SW 1271 (cell line): ENCODE measurements around the gene CD40LG.
A peak's percentile ranks its signal among the peaks of the same experiment; 100 is the strongest.

Source experiments
- DNase-seq, 2 experiments: peaks; one replicate each; lab custom pipeline; 2025; lab: John Stamatoyannopoulos, UW

CD40LG gene

GRCh38 chrX:136697156-136697555 is 49.2 kb downstream of the CD40LG start:
- no peak for DNase-seq

GRCh38 chrX:136708348-136708747 is 60.4 kb downstream of the CD40LG start:
- DNase-seq, result peak in 1 of 2 experiments; percentile 1
